ENCODE results near the gene EPHX1. TPM values are rescaled to one million over a fixed set of nuclear protein-coding genes. Genes with fewer than 3 reads are reported as not detected.

EPHX1 gene
- total RNA-seq, 1 donor from 2014 or later: 3.9 TPM

DNA sequence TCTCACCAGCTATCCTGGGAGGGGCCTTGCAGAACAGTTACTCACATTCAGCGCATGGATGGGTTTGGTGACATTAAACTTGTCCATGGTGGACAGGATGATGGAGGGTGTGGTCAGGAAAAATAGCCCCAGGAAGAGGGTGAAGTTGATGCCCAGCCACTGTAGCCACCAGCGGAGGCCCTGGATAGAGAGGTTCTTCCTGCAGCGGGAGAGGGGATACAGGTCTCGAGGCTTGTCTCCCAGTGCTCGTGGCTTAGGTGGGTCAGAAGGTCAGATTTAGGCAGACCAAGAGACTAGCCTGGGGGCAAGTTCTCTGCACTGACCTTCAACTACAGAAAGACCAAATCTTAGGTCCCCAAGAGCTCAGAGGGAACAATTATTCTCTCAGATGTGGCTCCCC lies 49.2 kb downstream of the EPHX1 start:
- DNase-seq (ENCODE audit: low read depth): no peak
- FAIRE-seq: no peak
- H3K4me3 ChIP-seq (ENCODE audit: low read depth, low read length): no peak overlapping the region
- H3K27me3 ChIP-seq (ENCODE audit: control insufficient read depth, insufficient read depth, low read length): no peaks in the 10 kb centered on the region
- peaks cover 15% of the 10 kb centered on the region for H3K36me3 ChIP-seq (ENCODE audit: control insufficient read depth, insufficient read depth, low read length)
- TF ChIP-seq, protein P1, sequence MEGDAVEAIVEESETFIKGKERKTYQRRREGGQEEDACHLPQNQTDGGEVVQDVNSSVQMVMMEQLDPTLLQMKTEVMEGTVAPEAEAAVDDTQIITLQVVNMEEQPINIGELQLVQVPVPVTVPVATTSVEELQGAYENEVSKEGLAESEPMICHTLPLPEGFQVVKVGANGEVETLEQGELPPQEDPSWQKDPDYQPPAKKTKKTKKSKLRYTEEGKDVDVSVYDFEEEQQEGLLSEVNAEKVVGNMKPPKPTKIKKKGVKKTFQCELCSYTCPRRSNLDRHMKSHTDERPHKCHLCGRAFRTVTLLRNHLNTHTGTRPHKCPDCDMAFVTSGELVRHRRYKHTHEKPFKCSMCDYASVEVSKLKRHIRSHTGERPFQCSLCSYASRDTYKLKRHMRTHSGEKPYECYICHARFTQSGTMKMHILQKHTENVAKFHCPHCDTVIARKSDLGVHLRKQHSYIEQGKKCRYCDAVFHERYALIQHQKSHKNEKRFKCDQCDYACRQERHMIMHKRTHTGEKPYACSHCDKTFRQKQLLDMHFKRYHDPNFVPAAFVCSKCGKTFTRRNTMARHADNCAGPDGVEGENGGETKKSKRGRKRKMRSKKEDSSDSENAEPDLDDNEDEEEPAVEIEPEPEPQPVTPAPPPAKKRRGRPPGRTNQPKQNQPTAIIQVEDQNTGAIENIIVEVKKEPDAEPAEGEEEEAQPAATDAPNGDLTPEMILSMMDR (IDR thresholded peaks at IDR 0.05; ENCODE audit: insufficient read depth, low read length, severe bottlenecking): no peak

DNA sequence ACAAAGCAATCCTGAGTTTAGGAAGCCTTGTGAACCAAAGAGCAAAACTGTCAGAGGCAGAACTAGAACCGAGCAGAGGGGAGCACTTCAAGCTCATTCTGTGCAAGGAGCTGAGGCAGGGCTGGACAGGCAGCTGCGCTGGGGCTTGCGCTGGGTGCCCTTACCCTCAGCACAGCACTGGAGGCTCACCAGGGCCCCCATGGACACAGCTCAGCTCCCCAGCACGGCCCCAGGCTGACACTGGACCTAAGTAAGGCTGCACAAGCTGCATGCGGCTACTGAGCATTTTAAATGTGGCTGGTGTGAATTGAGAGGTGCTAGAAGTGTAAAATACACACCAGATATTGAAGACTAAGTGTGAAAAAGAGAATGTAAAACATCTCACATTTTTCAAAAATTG lies 50.2 kb downstream of the EPHX1 start:
- Histone ChIP-seq H3K36me3 (ENCODE audit: control insufficient read depth, insufficient read depth, low read length) (peaks cover 15% of the 10 kb centered on the region), H3K27me3 (ENCODE audit: control insufficient read depth, insufficient read depth, low read length) (no peaks in the 10 kb centered on the region), H3K4me3 (ENCODE audit: low read depth, low read length) (no peak overlapping the region)
- FAIRE-seq (no peak), DNase-seq (ENCODE audit: low read depth) (no peak)
- TF ChIP-seq, protein P1 (IDR thresholded peaks at IDR 0.05; ENCODE audit: insufficient read depth, low read length, severe bottlenecking): no peak

DNA sequence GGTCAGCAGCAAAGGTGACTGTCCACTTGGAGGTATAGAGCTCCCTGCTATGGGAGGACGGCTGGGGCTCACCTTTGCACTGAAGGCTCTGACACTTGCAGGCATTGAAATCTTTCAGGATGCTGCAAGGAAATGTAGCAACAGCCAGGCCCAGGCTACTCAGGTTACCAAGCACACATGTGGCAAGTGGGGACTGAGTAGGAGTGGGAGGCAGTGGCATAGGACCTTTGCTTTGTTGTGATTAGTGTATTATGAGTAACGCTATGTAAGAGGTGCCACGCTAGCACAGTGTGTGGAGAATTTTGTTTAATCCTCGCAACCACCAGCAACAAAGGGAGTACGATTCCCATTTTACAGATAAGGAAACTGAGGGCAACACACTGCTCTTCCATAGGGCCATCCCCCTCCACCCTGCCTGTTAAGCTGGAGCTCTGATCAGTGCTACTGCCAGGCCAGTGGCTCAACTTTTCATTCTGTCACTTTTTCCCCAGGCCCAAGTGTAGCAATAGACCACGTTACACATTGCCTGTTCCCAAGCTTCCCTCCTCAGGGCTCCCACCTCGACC lies 51.0 kb downstream of the EPHX1 start:
- no peaks in the 10 kb centered on the region for H3K27me3 ChIP-seq (ENCODE audit: control insufficient read depth, insufficient read depth, low read length)
- H3K4me3 ChIP-seq (ENCODE audit: low read depth, low read length): no peak overlapping the region
- DNase-seq (ENCODE audit: low read depth) (no peak), FAIRE-seq (peak; percentile 62)
- TF ChIP-seq, protein P1 (IDR thresholded peaks at IDR 0.05; ENCODE audit: insufficient read depth, low read length, severe bottlenecking): no peak
- H3K36me3 ChIP-seq (ENCODE audit: control insufficient read depth, insufficient read depth, low read length): peaks cover 16% of the 10 kb centered on the region

- peaks cover 16% of the 10 kb centered on the region for H3K36me3 ChIP-seq (ENCODE audit: control insufficient read depth, insufficient read depth, low read length)
- FAIRE-seq (peak; percentile 79), DNase-seq (ENCODE audit: low read depth) (no peak)
- TF ChIP-seq, protein P1 (IDR thresholded peaks at IDR 0.05; ENCODE audit: insufficient read depth, low read length, severe bottlenecking): no peak
- H3K4me3 ChIP-seq (ENCODE audit: low read depth, low read length): no peak overlapping the region
- no peaks in the 10 kb centered on the region for H3K27me3 ChIP-seq (ENCODE audit: control insufficient read depth, insufficient read depth, low read length)
These were observed 52.1 kb downstream of the EPHX1 start for GRCh38 chr1:225861834-225862580.

- no peak for DNase-seq (ENCODE audit: low read depth)
- no peak for FAIRE-seq
- H3K4me3 ChIP-seq (ENCODE audit: low read depth, low read length): no peak overlapping the region
- peaks cover 16% of the 10 kb centered on the region for H3K36me3 ChIP-seq (ENCODE audit: control insufficient read depth, insufficient read depth, low read length)
- TF ChIP-seq, protein P1 (IDR thresholded peaks at IDR 0.05; ENCODE audit: insufficient read depth, low read length, severe bottlenecking): no peak
- no peaks in the 10 kb centered on the region for H3K27me3 ChIP-seq (ENCODE audit: control insufficient read depth, insufficient read depth, low read length)
These were observed 52.6 kb downstream of the EPHX1 start for GRCh38 chr1:225862581-225862950.

Data from bronchial epithelial cell (primary cell).